Ovary (tissue), 9 donors: ENCODE data around the gene MKLN1. TPM values are rescaled to one million over a fixed set of nuclear protein-coding genes. Genes with fewer than 3 reads are reported as not detected.

Experiments used
- DNase-seq, 5 donors: peaks; one replicate each; pipeline ENCODE4 v3.0.0-alpha.2; 2019 to 2020
- H3K27ac ChIP-seq, 2 donors: fragments of 200-600 bp; one replicate each; pipeline versions ENCODE4 v1.5.1 to v1.8.0; 2019 to 2022
- H3K27me3 ChIP-seq: fragments of 200-600 bp; one replicate; pipeline ENCODE4 v1.8.0; 2022
- H3K36me3 ChIP-seq: fragments of 200-600 bp; sonication (generic); one replicate; pipeline ENCODE4 v1.5.1; 2019
- H3K4me1 ChIP-seq: one replicate; pipeline ENCODE4 v1.8.1; 2013; ENCODE audit warnings: mild to moderate bottlenecking, moderate library complexity; ENCODE audit not compliant: insufficient read depth
- H3K4me3 ChIP-seq: fragments of 200-600 bp; sonication (generic); one replicate; pipeline ENCODE4 v1.5.1; 2017
- H3K9me3 ChIP-seq, 2 donors: fragments of 200-600 bp in 1 of 2; sonication (generic) in 1 of 2; one replicate each; pipeline versions ENCODE4 v1.5.1 to v1.8.1; 2013 to 2019; ENCODE audit warnings: mild to moderate bottlenecking in 1 of 2, moderate library complexity in 1 of 2
- CTCF ChIP-seq, 3 donors: fragments of 450-650 bp in 2 of 3; fragments of 200-600 bp in 1 of 3; IDR thresholded peaks; one replicate each; pipeline versions ENCODE4 v1.5.1 to v1.8.0; 2016 to 2022; ENCODE audit warnings: antibody characterized with exemption in 3 of 3, mild to moderate bottlenecking in 1 of 3
- EP300 ChIP-seq: sonication (generic); formaldehyde crosslinking; IDR thresholded peaks from one replicate; pipeline ENCODE4 v1.6.1; 2017; ENCODE audit warnings: antibody characterized with exemption
- POLR2A ChIP-seq: fragments of 450-650 bp; IDR thresholded peaks from one replicate; pipeline ENCODE4 v1.6.1; 2017; ENCODE audit warnings: antibody characterized with exemption, mild to moderate bottlenecking, moderate library complexity
- WGBS, 3 donors: extraction: QIAGEN DNeasy Blood & Tissue Kit in 1 of 3; methylation state at CpG; one replicate each; pipeline versions ENCODE4 v1.1.5 to v1.1.7; 2013 to 2017; 5-methylcytosine and 5-hydroxymethylcytosine counted together
- intact Hi-C, 4 donors: fragments of 100-400 bp; cut with DNase I; formaldehyde crosslinking; loops; one replicate each; pipeline versions ENCODE4 v1.11.0 to v1.15.1; 2022 to 2023
- polyA plus RNA-seq, 2 donors: library from polyadenylated mRNA; stranded (reverse); fragments of 200-250 nt in 1 of 2; fragments of 350-450 nt in 1 of 2; fragmentation: Illumina TruSeq in 1 of 2; extraction: RNeasy Lipid Tissue Mini Kit (QIAGEN cat#74804) in 1 of 2; gene quantifications; one replicate each; pipeline ENCODE4 v1.2.3, GENCODE V29; 2013 to 2014
- total RNA-seq, 7 donors: library from RNA; depleted of rRNA in 2 of 7; stranded (reverse); fragments of >200 nt in 2 of 7; fragmentation: NEBNext Ultra II Directional in 3 of 7; extraction: Animal tissue kit (Norgen Biotek cat#: 25700) in 3 of 7; gene quantifications; one replicate each; pipeline versions ENCODE4 v1.1.0 to v1.2.4, GENCODE V29; 2016 to 2023
- donor health status: DM: no; HTN: no; CAD: no; lungs with moderate emphysema.
- donor health status: DM: no; HTN: no; CAD: no.
- donor health status: Bipolar disorder and iron deficiency.
- donor health status: DM: yes; HTN: yes; CAD: no.
- donor health status: DM: no; HTN: no; CAD: no.
- donor health status: DM: yes; HTN: yes; CAD: no.

MKLN1 gene
- total and polyA plus RNA-seq, 9 donors, result 12.7 to 87.1 (median 53.8) TPM

- 94 to 99% (median 98%) methylated on average over 2 of the region's 2 CpGs for WGBS, 3 donors
- no peak overlapping the region for H3K4me3 ChIP-seq
- no peaks in the 10 kb centered on the region for H3K27me3 ChIP-seq
- H3K9me3 ChIP-seq, result no peaks in the 10 kb centered on the region
- H3K4me1 ChIP-seq, result no peaks in the 10 kb centered on the region
- no peak for DNase-seq
- H3K36me3 ChIP-seq, result no peaks in the 10 kb centered on the region
- H3K27ac ChIP-seq, result no peak overlapping the region
- TF ChIP-seq CTCF (IDR thresholded peaks at IDR 0.05) (no peak), POLR2A (no peak), EP300 (no peak)
- intact Hi-C loops, result no loop called here
Measured at GRCh38 chr7:131483586-131483985, 155.9 kb downstream of the MKLN1 start.

GRCh38 chr7:131486346-131486745 lies 158.7 kb downstream of the MKLN1 start:
- 54 to 63% (median 55%) methylated on average over 2 of the region's 2 CpGs for WGBS, 3 donors
- Histone ChIP-seq H3K4me3 (no peak overlapping the region), H3K36me3 (no peaks in the 10 kb centered on the region), H3K27me3 (no peaks in the 10 kb centered on the region), H3K4me1 (no peaks in the 10 kb centered on the region), H3K9me3 (no peaks in the 10 kb centered on the region), H3K27ac (no peak overlapping the region)
- intact Hi-C loops, result no loop called here
- DNase-seq, result no peak
- TF ChIP-seq EP300 (no peak), POLR2A (no peak), CTCF (IDR thresholded peaks at IDR 0.05) (no peak)

GRCh38 chr7:131487217-131487616 lies 159.5 kb downstream of the MKLN1 start:
- 71 to 78% (median 75%) methylated on average over 1 of the region's 1 CpG for WGBS, 3 donors
- DNase-seq, result no peak
- TF ChIP-seq CTCF (IDR thresholded peaks at IDR 0.05), result no peak
- no peak for TF ChIP-seq POLR2A
- no peak for TF ChIP-seq EP300
- Histone ChIP-seq H3K4me1 (no peaks in the 10 kb centered on the region), H3K27ac (no peak overlapping the region), H3K27me3 (no peaks in the 10 kb centered on the region), H3K9me3 (no peaks in the 10 kb centered on the region), H3K36me3 (no peaks in the 10 kb centered on the region), H3K4me3 (no peak overlapping the region)
- intact Hi-C loops, result no loop called here

GRCh38 chr7:131488361-131488760 lies 160.7 kb downstream of the MKLN1 start:
- 52 to 77% (median 58%) methylated on average over 2 of the region's 2 CpGs for WGBS, 3 donors
- no peaks in the 10 kb centered on the region for H3K9me3 ChIP-seq
- no peak overlapping the region for H3K27ac ChIP-seq
- intact Hi-C loops, result no loop called here
- TF ChIP-seq CTCF (IDR thresholded peaks at IDR 0.05), result no peak
- no peak overlapping the region for H3K4me3 ChIP-seq
- no peaks in the 10 kb centered on the region for H3K4me1 ChIP-seq
- no peaks in the 10 kb centered on the region for H3K36me3 ChIP-seq
- no peak for DNase-seq
- H3K27me3 ChIP-seq, result no peaks in the 10 kb centered on the region

- H3K27ac ChIP-seq, result no peak overlapping the region
- TF ChIP-seq EP300, result no peak
- TF ChIP-seq POLR2A, result no peak
- no peak for TF ChIP-seq CTCF (IDR thresholded peaks at IDR 0.05)
- H3K9me3 ChIP-seq, result no peaks in the 10 kb centered on the region
- DNase-seq, result no peak
- H3K36me3 ChIP-seq, result no peaks in the 10 kb centered on the region
- H3K4me1 ChIP-seq, result no peaks in the 10 kb centered on the region
- no peak overlapping the region for H3K4me3 ChIP-seq
- no peaks in the 10 kb centered on the region for H3K27me3 ChIP-seq
- 58 to 80% (median 67%) methylated on average over 1 of the region's 1 CpG for WGBS, 3 donors
- intact Hi-C loops, result no loop called here
Measured at GRCh38 chr7:131489196-131489595, 161.5 kb downstream of the MKLN1 start.
